DOHH2 (cell line): ENCODE results near the gene EFNA5.

ENCODE experiments used
- H3F3A ChIP-seq: fragments of 200-600 bp; sonication (generic), shearing (Covaris generic); 2 replicates; pipeline ENCODE4 v1.6.0; 2016; ENCODE audit warnings: antibody characterized with exemption, mild to moderate bottlenecking; ENCODE audit not compliant: control insufficient read depth, insufficient read depth
- H3K27ac ChIP-seq: fragments of 200-600 bp; sonication (generic); 2 replicates; pipeline ENCODE4 v1.5.1; 2014; ENCODE audit warnings: low read depth, mild to moderate bottlenecking, low read length, moderate library complexity
- H3K27me3 ChIP-seq: fragments of 200-600 bp; sonication (generic); 2 replicates; pipeline ENCODE4 v1.6.1; 2014; ENCODE audit warnings: mild to moderate bottlenecking, low read length, mixed read lengths; ENCODE audit not compliant: control insufficient read depth
- H3K36me3 ChIP-seq: fragments of 200-600 bp; sonication (generic); 2 replicates; pipeline ENCODE4 v1.6.1; 2014; ENCODE audit warnings: mild to moderate bottlenecking, low read length, moderate library complexity, mixed read lengths; ENCODE audit not compliant: control insufficient read depth
- H3K4me1 ChIP-seq: fragments of 200-600 bp; sonication (generic); 2 replicates; pipeline ENCODE4 v1.6.1; 2014; ENCODE audit warnings: mild to moderate bottlenecking, low read length, mixed read lengths; ENCODE audit not compliant: control insufficient read depth
- H3K4me2 ChIP-seq: fragments of 200-600 bp; sonication (generic); 2 replicates; pipeline ENCODE4 v1.6.0; 2014; ENCODE audit warnings: mild to moderate bottlenecking, low read length, moderate library complexity
- H3K4me3 ChIP-seq: fragments of 200-600 bp; sonication (generic); 2 replicates; pipeline ENCODE4 v1.5.1; 2014; ENCODE audit warnings: mild to moderate bottlenecking, low read length, mixed read lengths
- H3K79me2 ChIP-seq: fragments of 200-600 bp; sonication (generic); 2 replicates; pipeline ENCODE4 v1.6.1; 2014; ENCODE audit warnings: mild to moderate bottlenecking, low read length, mixed read lengths; ENCODE audit not compliant: control insufficient read depth
- H3K9me2 ChIP-seq: fragments of 200-600 bp; sonication (generic); replicated peaks from 2 replicates; pipeline ENCODE4 v1.6.1; 2014; ENCODE audit warnings: mild to moderate bottlenecking, low read length, mixed read lengths; ENCODE audit not compliant: control insufficient read depth
- H3K9me3 ChIP-seq: fragments of 200-600 bp; sonication (generic); 2 replicates; pipeline ENCODE4 v1.6.1; 2014; ENCODE audit warnings: antibody characterized with exemption, low read length, mixed read lengths; ENCODE audit not compliant: control insufficient read depth, insufficient read depth
- H4K20me1 ChIP-seq: fragments of 200-600 bp; sonication (generic); 2 replicates; pipeline ENCODE4 v1.6.0; 2014; ENCODE audit warnings: low read depth, mild to moderate bottlenecking, antibody characterized with exemption, low read length, moderate library complexity; ENCODE audit not compliant: control insufficient read depth, insufficient read depth
- EZH2phosphoT487 ChIP-seq: fragments of 200-600 bp; sonication (generic); IDR thresholded peaks from 2 replicates; pipeline ENCODE4 v1.6.1; 2017; ENCODE audit warnings: borderline replicate concordance, mild to moderate bottlenecking, antibody characterized with exemption, low read length, moderate library complexity, mixed read lengths
- TF ChIP-seq, protein P1 (sequence below): fragments of 200-600 bp; sonication (generic); IDR thresholded peaks from one replicate; pipeline ENCODE4 v1.5.1; 2014; ENCODE audit warnings: antibody characterized with exemption, mild to moderate bottlenecking, low read depth, low read length; ENCODE audit not compliant: poor library complexity, severe bottlenecking

The EFNA5 gene

DNA sequence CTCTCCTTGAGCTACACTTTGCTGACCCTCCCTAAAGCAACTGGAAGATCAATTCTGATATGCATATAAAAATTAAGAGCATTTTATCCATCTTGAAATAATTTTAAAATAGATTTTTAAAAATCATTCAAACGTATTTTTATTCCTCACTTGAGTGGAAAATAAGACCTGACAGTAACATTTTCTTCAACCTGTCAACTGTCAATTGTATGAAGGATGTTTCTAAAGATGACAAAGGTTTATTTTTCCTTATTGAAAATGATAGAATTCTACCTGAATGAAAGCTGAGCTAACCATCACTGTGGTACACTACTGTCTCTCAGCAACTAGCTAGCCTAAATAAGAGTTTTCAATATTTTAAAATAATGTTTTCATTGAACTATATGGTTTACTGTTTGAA lies 7.0 kb downstream of the EFNA5 start:
- Histone ChIP-seq H3K79me2 (no peaks in the 10 kb centered on the region), H3K27me3 (no peaks in the 10 kb centered on the region), H3K4me3 (no peak overlapping the region), H3K4me1 (no peaks in the 10 kb centered on the region), H3K27ac (no peak overlapping the region), H3K4me2 (no peak overlapping the region), H3K9me3 (no peaks in the 10 kb centered on the region), H3K36me3 (no peaks in the 10 kb centered on the region), H3K9me2 (no peaks in the 10 kb centered on the region), H3F3A (no peaks in the 10 kb centered on the region), H4K20me1 (no peaks in the 10 kb centered on the region)
- TF ChIP-seq, protein P1, sequence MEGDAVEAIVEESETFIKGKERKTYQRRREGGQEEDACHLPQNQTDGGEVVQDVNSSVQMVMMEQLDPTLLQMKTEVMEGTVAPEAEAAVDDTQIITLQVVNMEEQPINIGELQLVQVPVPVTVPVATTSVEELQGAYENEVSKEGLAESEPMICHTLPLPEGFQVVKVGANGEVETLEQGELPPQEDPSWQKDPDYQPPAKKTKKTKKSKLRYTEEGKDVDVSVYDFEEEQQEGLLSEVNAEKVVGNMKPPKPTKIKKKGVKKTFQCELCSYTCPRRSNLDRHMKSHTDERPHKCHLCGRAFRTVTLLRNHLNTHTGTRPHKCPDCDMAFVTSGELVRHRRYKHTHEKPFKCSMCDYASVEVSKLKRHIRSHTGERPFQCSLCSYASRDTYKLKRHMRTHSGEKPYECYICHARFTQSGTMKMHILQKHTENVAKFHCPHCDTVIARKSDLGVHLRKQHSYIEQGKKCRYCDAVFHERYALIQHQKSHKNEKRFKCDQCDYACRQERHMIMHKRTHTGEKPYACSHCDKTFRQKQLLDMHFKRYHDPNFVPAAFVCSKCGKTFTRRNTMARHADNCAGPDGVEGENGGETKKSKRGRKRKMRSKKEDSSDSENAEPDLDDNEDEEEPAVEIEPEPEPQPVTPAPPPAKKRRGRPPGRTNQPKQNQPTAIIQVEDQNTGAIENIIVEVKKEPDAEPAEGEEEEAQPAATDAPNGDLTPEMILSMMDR = no peak
- no peak for TF ChIP-seq EZH2phosphoT487

DNA sequence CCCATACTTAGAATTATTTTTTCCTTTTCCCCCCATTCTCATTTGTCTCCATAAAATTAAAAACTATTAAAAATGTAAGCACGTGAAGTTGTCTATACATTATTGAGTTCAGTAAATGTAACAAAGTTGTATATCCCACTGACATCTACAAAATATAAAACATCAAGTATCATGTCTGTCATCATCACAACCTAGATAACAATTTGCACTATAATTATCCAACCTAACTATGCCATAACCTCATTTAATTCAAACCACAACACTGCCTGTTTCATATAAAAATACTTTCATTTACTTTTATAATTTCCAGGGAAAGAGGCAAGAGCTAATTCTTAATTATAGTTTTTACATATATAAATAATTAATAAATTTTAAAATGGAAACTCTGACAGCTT lies 9.1 kb downstream of the EFNA5 start:
- Histone ChIP-seq H3F3A (no peaks in the 10 kb centered on the region), H3K9me2 (no peaks in the 10 kb centered on the region), H3K27ac (no peak overlapping the region), H3K36me3 (no peaks in the 10 kb centered on the region), H3K4me1 (no peaks in the 10 kb centered on the region), H3K9me3 (no peaks in the 10 kb centered on the region), H3K4me3 (no peak overlapping the region), H4K20me1 (no peaks in the 10 kb centered on the region), H3K4me2 (no peak overlapping the region), H3K27me3 (no peaks in the 10 kb centered on the region), H3K79me2 (no peaks in the 10 kb centered on the region)
- TF ChIP-seq EZH2phosphoT487 = no peak
- TF ChIP-seq, protein P1 = no peak

DNA sequence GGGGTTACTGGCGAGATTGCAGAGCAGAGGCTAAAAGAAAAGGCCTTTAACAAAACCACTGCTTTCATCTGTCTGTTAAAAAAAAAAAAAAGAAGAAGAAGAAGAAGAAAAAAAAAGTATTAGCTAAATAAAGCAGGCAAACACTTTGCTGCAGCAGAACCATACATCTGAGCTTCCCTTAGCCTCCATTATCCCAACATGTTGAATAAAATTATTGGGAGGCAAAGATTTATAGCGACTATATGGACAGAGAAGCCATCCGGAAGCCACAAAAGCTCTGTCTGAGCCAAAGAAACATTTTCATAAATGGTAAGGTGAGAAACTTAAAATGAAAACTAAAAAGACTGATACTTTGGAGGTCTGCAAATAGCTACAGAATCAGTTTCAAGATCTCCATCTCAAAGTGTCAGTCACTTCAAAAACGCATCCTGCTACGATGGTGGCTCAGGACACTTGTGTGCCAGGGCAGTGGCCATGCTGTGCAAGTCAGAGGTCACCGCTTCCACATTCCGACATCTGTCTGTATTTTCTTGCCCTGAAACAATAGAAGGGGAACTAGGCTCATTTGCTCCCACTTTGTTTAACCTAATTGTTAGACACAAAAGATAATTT lies 9.6 kb downstream of the EFNA5 start:
- TF ChIP-seq, protein P1 = no peak
- TF ChIP-seq EZH2phosphoT487 = no peak
- Histone ChIP-seq H3K4me1 (no peaks in the 10 kb centered on the region), H3K9me3 (no peaks in the 10 kb centered on the region), H3F3A (no peaks in the 10 kb centered on the region), H3K27me3 (no peaks in the 10 kb centered on the region), H4K20me1 (no peaks in the 10 kb centered on the region), H3K4me2 (no peak overlapping the region), H3K27ac (no peak overlapping the region), H3K79me2 (no peaks in the 10 kb centered on the region), H3K9me2 (no peaks in the 10 kb centered on the region), H3K36me3 (no peaks in the 10 kb centered on the region), H3K4me3 (no peak overlapping the region)
